ENCODE data around the gene COL18A1. TPM values are rescaled to one million over a fixed set of nuclear protein-coding genes. Genes with fewer than 3 reads are reported as not detected.

The COL18A1 gene
- total RNA-seq, 1 donor from 2014 or later: 499 TPM

DNA sequence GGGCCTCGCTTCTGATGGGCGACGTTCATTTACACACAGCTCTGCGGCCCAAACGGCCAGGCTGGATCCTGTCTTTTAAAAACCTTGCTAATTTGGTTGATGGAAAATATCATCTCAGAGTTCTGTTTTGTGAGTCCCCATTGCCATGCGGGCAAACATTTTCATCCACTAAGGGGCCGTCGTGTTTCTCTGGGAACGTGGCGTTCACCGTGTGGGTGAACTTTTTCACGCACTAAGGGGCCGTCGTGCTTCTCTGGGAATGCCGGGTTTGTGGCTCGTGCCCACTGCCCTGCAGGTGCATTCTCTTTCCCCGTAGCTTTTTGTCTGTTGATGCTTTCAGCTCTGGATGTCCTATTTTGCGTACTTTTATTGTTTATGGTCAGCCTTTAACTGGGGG lies 6.8 kb downstream of the COL18A1 start:
- DNase-seq (ENCODE audit: low spot score) (no peak), ATAC-seq (no peak)

DNA sequence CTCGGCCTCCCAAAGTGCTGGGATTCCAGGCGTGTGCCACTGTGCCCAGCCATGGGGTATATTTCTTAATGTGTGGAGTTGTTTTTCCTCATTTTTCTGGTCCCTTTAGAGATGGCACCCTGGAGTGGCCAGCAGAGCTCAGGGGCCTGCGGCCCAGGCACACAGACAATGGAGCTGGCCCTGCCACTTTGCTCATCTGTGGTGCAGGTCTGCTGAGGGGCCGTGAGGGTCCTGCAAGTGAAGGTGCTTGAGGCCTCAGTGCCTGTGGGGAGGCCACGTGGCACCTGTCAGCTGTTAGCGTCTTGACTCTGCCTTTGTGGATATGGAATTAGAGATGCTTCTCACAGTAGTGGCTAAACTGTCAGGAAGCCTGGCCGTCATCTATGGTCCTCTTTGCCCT lies 7.5 kb downstream of the COL18A1 start:
- DNase-seq (ENCODE audit: low spot score) (no peak), ATAC-seq (no peak)

DNA sequence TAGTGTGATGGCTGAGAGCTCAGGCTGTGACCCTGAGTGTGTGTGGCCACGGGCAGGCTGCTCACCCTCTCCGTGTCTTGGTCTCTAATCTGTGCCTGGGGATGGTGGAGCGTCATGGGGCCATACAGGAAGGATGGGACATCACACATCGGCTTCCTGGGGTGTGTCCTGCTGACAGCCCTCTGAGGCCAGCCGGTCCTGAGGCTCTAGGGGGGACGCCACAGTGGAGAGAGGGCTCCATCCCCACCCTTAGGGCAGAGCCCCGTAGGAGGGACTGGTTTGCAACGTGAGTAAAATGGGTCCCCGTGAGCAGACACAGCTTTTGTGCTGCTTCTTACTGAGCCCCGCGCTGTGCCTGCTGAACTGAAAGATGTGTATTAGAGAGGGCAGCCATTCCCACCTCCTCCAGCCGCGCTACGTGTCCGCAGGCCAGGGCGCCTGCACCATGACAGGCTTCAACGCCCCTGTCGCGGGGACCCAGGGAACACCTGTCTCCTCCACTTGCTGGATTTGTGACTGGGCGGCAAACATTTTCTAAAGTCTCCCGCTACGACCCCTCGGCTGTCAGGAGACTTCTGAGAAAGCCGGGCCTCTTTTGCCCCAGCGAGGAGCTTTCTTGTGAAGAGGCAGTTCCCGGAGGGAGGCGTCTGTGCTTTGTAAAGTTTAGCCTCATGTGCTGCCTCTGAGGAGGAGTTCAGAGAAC lies 8.1 kb downstream of the COL18A1 start:
- no peak for ATAC-seq

DNA sequence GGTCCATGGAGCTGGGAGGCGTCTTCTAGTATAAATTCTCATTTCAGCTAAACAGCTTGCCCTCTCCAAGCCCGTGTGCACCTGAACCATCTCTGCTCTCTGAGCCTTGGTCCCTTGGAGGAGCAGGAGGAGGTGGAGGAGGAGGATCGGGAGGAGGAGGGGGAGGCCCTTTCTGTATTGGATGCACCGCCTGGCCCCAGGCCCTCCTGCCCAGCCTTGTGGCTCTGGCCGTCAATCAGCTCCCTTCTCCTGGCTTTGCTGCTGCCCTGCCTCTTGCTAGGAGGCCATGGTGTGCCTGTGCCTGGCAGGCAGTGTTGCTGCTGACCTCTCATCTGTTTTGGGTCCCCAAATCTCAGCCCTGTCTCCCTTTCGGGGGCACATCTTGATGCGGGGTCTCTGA lies 9.0 kb downstream of the COL18A1 start:
- ATAC-seq (no peak), DNase-seq (ENCODE audit: low spot score) (no peak)

More for the DNA sequence above, 8.1 kb downstream of the COL18A1 start:
- DNase-seq (ENCODE audit: low spot score): no peak

DNA sequence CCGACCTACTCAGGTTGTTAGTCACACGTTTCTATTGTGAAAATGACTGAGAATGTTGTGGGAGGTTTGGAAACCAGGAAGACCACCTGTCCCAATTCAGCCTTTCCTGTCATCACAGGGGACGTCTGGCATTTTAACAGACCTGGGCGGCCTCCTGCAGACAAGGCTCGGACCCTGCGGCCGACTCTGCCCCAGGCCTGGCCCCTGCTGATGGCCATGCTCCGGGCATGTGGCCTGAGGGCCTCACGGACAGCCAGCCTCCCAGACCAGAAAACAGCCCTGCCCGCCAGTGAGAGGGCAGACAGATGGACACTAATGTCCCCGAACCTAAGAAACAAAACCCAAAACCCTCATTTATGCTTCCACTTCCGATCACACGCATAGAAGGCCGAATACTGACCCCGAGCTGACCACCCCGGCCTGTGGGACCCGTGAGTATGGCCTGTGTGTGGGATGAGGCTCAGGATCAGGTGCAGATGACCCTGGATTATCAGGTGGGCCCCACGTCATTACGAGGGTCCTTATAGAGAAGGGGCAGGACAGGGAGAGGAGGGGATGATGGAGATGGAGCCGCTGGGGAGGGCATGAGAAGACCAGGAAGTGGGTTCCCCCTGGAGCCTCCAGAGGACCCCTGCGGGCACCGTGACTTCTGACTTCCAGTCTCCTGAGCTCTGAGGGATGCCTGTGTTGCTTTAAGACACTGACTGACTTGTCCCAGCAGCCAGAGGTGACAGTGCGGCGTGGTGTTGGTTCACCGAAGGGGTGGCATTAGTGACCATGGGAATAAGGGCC lies 9.6 kb downstream of the COL18A1 start:
- ATAC-seq (no peak), DNase-seq (ENCODE audit: low spot score) (no peak)

DNA sequence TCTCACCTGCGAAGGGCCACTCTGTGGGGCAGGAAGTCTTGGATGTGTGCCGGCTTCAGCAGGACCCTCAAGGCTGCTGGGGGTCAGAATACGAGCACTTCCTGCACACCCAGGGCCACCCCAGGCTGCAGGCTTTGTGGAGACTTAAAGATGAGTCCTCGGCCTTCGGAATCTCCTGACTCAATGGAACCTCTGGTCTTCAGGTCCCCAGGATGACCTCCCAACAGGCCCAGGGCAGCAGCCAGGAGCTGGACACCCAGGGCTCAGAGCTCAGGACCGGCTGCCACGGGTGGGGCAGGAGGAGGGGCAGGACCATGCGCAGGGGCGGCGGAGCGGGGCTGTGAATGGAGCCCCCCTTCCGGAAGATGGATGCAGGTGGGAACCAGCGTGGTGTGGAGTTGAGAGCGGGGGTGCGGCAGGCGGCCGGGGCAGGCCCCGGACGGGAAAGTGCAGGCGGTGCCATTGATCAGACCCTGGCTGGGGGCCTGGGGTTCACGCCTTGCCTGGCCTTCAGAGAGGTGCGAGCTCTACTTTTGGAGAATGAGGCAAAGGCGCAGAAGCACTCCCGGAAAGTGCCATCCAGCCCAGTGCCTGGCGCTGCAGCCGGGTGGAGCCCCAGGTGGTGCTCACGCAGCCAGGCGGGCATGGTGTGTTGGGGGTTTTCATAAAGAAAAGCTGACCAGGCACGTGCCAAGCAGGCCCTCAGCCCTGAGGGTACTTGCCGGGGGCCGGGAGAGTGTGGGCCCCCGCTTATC lies 10.4 kb downstream of the COL18A1 start:
- no peak for ATAC-seq
- DNase-seq (ENCODE audit: low spot score): no peak

DNA sequence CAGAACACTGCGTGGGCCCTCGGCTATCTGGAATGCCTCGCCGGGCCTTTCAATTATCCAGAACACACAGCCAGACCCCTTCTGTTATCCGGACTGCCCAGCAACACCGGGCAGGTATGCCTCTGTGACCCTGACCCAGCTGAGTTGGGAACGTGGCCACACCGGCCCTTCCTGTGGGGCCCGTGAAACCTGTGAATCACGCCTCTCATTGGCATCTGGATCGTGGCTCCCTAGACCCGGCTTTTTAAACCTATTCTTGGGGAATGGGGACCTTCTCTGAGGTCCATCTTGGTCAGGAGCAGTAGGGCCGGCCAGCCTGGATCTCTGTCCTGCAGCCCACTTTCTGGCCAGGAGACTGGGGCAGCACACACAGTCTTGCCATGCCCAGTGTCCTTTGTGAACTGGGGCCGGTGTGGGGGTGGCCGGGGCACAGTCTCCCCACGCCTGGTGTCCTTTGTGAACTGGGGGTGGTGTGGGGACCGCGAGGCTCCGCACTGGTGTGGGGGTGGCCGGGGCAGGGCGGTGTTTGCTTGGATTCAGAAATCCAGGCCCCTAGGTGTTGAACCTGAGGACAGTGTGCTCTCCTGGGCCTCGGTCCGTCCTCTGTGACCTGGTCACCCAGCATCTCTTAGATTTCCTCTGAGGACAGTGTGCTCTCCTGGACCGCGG lies 11.1 kb downstream of the COL18A1 start:
- DNase-seq (ENCODE audit: low spot score): no peak
- no peak for ATAC-seq

DNA sequence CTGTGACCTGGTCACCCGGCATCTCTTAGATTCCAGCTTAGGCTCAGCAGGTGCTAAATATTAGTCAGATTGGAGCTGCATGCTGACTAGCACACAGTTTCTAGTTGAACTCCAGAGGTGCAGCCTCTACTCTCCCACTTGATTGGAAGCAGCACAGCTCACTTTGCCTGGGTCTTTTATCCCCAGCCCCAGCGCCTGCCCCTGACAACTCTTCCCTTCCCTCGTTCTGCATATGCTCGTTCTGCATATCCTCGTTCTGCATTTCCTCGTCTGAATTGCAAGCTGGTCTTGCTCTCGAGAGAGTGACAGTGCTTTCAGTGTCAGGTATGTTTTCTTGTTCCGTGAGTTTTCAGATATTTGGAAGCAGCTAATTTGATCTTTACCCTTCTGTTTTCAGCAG lies 11.7 kb downstream of the COL18A1 start:
- ATAC-seq (no peak), DNase-seq (ENCODE audit: low spot score) (no peak)

DNA sequence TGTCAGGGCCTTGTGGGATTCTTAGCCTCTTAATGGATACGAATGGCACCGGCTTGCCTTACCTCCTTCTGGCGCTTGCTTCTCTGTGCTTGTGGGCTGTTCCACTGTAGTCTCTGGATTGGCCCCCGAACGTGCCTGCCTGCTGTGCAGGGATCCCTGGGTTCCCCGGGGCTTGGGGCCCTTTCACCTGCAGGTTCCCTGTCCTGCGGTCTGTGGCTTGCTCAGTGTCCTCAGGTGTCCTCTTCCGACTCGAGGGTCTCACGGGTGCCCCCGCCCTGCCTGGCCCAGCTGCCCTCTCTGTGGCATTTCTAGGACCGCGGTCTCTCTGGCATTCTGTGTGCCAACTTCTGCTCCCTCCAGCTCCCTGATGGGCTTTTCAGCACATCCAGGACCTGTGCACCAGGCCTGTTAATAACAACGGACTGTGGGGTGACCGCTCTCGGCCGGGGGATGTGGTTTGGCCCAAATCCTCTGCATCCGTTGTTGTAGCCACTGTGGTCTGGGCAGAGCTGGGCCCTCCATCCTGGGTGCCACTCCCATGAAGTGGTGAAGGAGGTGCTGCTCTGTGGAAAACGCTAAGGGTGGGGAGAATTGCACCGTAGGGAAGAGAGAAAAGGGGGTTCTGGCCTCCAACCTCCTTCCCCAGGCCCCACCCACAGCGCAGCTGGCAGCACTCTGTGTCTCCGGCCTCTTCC lies 12.4 kb downstream of the COL18A1 start:
- DNase-seq (ENCODE audit: low spot score): no peak
- no peak for ATAC-seq

DNA sequence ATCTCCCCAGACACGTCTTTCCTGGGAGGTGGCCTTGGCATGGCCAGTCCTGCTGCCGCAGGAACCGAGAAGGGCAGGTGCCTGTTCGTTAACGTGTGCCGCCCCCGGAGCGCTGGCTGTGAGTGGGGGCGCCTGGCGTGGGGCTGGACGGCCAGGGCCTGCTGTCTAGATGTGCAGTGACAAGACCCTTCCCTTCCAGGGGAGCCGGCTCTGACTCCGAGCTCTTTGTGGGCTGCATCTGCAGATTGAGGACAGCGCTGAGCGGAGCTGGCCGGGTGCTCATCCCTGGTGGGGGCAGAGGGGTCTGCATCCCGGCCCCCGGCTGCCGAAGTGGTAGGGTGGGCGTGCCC lies 13.0 kb downstream of the COL18A1 start:
- DNase-seq (ENCODE audit: low spot score): no peak
- ATAC-seq: no peak

DNA sequence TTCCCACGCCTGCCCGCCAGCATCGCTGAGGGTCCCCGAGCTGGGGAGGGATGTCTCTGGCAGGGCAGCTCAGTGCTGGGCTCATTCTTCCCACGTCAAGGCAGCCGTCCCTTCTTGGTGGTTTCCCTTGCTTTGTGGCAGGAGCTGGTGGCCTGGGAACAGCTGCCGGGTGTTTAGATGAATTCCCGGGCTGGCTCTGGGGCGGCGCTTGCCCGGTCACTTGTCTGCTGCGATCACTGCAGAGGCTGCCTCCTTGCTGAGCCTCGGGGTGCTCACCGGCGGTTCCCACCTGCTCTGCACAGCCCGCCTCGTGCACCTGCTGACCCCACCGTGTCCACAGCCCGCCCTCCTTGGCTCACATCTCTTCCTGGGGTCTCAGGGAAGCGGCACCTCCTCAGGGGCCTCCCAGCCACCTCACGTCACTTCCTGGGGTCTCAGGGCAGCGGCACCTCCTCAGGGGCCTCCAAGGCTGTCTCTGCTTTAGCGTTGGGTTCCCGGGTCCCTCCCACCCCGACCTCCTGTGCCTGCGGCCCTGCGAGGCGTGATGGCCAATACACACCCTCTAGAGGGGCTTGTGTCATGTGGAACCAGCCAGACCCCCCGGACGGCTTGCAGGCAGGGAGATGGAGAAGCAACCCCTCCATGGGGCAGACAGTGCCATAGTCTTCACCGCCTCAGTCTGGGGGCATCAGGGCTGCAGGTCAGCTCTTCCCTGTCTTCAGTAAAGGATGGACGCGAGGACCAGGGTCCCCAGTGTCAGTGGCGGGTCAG lies 13.5 kb downstream of the COL18A1 start:
- DNase-seq (ENCODE audit: low spot score): no peak
- ATAC-seq: no peak

DNA sequence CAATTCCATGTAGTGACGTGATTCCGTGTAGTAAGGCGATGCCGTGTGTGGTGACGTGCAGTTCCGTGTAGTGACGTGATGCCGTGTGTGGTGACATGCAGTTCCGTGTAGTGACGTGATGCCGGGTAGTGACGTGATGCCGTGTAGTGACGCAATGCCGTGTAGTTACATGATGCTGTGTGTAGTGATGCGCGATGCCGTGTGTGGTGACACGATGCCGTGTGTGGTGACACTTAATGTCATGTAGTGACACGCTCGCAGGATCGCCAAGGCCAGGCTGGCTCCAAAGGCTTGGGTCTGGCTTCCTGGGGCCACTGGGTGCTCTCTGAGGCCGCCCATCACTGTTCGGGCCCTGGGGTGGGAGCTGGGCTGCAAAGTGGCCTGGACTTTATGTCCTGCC lies 14.2 kb downstream of the COL18A1 start:
- no peak for ATAC-seq
- DNase-seq (ENCODE audit: low spot score): no peak

DNA sequence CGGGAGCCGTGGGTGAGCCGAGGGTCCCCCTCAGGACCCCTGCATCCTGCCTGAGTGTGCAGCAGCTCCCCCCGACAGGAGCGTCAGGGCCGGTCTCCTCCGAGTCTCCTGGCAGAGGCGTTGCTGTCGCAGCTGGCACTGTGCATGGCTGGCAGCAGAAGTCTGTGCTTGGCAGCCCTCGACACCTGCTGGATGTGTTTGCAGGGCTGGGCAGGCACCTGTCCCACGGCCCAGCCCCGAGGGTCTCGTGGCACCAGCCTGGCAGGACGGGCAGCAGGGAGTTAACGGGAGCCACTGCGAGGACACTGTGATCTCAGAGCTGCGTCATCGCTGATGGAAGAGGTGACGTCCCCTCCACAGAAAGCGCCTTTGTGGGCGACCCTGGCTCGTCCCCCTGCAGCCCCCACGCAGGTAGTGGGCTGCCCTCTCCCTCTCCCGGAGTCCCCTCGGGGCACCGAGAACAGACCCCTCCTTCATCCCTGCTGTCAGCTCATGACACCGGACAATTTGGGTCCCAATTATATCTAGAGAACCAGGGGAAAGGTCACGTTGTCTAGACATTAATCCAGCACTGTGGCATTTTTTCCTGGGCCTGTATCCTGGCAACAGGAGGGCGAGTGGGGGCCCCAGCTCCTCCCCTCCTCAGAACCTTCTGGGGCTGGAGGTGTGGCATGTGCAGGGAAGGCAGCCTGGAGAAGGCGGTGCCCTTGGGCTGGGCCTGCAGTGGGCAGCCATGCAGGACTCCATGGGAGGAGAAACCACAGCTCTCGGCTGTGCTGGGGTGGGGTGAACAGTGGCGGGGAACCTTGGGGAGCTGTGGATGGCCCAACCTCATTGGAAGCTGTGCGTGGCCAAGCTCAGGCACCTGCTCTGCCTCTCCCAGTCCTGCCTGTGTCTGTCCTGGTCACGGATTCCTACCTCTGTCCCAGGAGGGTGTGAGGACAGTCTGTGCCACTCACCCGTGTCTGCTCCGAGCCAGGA lies 15.4 kb downstream of the COL18A1 start:
- ATAC-seq (peak; percentile 74), DNase-seq (ENCODE audit: low spot score) (no peak)

DNA sequence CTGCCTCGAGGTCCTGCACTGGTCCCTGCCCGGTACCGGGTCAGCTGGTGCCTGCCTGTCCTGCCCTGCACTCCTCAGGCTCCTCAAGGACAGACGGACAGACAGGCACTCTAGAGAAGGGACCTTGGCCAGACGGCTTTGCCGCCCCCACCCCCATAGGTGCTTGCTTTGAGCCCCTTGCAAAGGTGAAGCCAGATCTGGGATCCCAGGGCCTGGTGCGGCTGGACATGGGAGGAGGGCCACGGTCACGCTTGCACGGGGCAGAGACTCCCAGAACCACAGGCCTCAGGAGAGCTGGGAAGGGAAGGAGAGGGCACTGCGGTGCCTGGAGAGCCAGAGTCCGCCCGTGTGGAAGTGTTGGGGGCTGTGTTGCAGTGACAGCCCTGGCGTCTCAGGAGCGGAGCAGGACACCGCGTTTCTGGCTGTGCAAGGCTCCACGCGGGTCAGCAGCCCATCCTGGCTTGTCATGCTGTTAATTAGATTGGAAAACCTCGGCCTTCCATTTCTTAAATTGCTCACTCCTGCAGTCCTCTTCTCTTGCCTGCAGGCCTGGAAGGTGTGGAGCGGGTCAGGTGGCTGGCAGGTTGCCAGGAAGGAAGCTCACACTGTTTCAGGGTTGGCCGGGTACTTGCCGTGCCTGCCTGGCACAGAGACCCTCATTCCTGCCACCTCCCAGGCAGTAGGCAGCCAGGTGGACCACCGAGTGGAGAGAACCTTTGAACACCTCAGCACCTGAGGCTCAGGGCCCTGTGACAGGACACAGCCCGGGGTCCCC lies 16.3 kb downstream of the COL18A1 start:
- DNase-seq (ENCODE audit: low spot score) (no peak), ATAC-seq (peak; percentile 3)

DNA sequence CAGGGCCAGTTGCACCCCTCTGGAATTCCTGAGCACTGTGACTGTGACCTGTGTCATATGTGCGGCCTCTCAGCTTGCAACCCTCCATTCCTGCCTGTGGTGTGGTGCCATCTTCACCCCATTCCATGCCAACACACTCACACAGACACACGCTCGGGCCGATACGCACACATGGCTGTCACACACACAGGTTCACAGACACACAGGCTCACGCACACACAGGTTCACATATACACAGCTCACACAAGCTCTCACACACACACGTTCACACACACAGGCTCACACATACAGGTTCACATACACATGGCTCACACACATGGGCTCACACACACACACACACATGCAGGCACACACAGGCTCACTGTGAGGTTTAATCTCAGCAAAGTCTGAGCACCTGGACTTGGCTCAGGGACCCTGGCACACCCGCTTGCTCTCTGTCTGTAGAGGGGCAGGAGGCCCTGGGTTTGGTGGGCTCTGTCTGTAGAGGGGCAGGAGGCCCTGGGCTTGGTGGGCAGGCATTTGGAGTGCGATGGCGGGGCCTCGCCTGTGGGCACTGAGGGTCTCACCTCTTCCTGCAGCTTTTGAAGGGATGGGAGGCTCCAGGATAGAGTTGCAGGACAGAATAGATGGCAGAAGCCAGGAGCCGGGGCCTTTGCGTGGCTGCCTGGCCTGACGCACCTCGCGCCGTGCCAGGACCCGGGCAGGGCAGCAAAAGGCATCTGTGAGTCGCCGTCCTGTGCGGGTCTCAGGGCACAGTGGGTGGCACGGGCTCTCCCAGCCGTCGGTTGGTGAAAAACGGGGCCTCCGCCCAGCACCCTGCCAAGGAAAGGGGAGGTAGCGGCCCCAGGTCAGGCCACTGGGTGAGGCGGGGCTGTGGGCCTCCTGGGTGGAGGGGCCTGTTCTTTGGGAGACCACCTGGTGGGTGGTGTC lies 17.1 kb downstream of the COL18A1 start:
- no peak for DNase-seq (ENCODE audit: low spot score)
- no peak for ATAC-seq

DNA sequence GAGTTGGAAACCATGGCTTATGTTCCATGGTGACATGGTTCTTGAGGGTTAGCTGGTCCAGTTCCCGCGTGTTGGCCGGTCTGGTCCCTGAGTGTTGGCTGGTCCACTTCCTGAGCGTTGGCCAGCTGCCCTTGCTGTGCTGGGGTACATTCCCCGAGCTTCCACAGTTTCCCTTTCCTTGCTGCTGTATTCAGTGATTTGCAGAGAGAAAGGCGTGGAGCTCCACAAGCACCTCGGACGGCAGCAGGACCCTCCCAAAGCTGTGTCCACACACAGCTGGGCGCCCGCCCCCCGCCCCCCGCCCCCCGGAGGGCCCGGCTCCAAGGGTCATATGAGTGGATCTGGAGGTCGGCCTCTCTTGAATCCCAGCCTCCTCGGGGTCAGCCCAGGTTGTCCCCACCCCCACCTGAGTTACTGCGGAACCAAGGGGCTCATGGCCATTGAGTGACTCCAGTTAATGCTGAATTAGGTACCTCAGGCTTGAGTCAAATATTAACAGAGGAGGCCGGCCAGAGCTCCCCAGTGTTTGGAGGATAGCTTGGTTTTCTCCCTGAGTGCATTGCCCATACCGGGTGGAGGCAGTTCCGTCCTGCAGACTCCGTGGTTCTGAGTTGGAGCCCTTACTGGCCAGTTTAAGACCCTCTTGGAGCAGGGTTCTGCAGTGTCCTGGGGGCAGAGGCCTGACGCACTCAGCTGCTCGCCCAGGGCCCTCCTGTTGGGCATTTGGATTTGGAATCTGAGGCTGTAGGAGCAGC lies 18.4 kb downstream of the COL18A1 start:
- no peak for DNase-seq (ENCODE audit: low spot score)
- ATAC-seq: peak; percentile 23

Data from left lobe of liver (tissue), 2 donors.